Neural cell (in vitro differentiated cells): ENCODE measurements around the gene GRAPL.
"Not testable (repeated sequence)": the region's sequence is repeated elsewhere in the genome, so short reads cannot be mapped to it uniquely, and the experiment has no call there.

Experiments
- EP300 ChIP-seq: fragments of 450-650 bp; conservative IDR thresholded peaks from 2 replicates; pipeline ENCODE4 v1.6.1; 2014; ENCODE audit warnings: antibody characterized with exemption, mild to moderate bottlenecking, moderate library complexity; ENCODE audit not compliant: poor library complexity, severe bottlenecking
- EZH2 ChIP-seq: fragments of 200-600, 300-800 bp; shearing (Covaris generic), sonication (generic); IDR thresholded peaks from 2 replicates; pipeline ENCODE4 v1.6.1; 2014; ENCODE audit warnings: antibody characterized with exemption, low read length, borderline replicate concordance, mild to moderate bottlenecking; ENCODE audit not compliant: insufficient read depth, poor library complexity, severe bottlenecking
- MXI1 ChIP-seq: fragments of 450-650 bp; conservative IDR thresholded peaks from 2 replicates; pipeline ENCODE4 v1.6.1; 2014; ENCODE audit warnings: antibody characterized with exemption, mild to moderate bottlenecking; ENCODE audit not compliant: poor library complexity, severe bottlenecking
- SMC3 ChIP-seq: fragments of 450-650 bp; conservative IDR thresholded peaks from 2 replicates; pipeline ENCODE4 v1.6.1; 2014; ENCODE audit warnings: antibody characterized with exemption, mild to moderate bottlenecking, moderate library complexity; ENCODE audit not compliant: poor library complexity
- TF ChIP-seq, protein P1 (sequence below): IDR thresholded peaks from 2 replicates; pipeline ENCODE4 v1.6.1; 2012; ENCODE audit warnings: borderline replicate concordance
- TF ChIP-seq, protein P2 (sequence below): fragments of 450-650 bp; IDR thresholded peaks from 2 replicates; pipeline ENCODE4 v1.5.1; 2014; ENCODE audit warnings: antibody characterized with exemption, mild to moderate bottlenecking, moderate library complexity; ENCODE audit not compliant: poor library complexity, severe bottlenecking

DNA sequence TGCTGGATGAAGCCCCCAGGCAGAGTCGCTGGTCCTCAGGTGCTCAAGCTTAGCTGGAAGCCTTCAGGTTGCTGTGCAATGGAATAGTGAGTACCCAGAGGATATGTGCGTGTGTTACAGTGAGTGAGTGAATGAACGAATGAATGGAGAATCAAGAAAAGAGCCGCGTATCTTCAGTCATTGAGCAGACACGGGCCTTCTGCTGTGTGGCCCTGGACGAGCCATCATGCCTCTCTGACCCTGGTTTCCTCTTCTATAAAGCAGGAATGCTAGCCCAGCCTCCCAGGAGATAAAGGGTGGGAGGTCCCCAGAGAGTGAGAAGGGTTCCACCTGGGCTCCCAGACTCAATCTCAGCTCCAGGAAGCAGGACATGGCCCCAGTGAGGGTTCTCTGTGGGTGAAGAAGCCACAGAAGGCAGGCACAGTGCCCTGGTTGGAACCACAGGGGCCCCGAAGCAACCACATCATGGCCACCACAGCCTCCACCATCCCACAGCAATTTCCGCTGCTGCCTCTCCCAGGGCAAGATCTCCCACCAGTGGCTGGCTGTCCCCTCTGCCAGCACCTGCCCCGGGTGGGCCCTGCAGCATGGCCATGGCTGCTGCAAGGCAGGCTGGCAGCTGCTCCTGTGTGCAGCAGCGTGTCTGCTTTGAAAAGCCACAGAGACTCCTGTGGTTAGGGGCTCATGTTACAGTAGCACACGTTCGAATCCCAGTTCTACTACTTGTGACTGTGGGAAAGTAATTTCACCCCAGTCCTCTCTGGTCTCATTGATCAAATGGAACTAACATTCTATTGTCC lies 34.1 kb downstream of the GRAPL start:
- TF ChIP-seq, protein P1, sequence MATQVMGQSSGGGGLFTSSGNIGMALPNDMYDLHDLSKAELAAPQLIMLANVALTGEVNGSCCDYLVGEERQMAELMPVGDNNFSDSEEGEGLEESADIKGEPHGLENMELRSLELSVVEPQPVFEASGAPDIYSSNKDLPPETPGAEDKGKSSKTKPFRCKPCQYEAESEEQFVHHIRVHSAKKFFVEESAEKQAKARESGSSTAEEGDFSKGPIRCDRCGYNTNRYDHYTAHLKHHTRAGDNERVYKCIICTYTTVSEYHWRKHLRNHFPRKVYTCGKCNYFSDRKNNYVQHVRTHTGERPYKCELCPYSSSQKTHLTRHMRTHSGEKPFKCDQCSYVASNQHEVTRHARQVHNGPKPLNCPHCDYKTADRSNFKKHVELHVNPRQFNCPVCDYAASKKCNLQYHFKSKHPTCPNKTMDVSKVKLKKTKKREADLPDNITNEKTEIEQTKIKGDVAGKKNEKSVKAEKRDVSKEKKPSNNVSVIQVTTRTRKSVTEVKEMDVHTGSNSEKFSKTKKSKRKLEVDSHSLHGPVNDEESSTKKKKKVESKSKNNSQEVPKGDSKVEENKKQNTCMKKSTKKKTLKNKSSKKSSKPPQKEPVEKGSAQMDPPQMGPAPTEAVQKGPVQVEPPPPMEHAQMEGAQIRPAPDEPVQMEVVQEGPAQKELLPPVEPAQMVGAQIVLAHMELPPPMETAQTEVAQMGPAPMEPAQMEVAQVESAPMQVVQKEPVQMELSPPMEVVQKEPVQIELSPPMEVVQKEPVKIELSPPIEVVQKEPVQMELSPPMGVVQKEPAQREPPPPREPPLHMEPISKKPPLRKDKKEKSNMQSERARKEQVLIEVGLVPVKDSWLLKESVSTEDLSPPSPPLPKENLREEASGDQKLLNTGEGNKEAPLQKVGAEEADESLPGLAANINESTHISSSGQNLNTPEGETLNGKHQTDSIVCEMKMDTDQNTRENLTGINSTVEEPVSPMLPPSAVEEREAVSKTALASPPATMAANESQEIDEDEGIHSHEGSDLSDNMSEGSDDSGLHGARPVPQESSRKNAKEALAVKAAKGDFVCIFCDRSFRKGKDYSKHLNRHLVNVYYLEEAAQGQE = not testable (repeated sequence)
- TF ChIP-seq, protein P2, sequence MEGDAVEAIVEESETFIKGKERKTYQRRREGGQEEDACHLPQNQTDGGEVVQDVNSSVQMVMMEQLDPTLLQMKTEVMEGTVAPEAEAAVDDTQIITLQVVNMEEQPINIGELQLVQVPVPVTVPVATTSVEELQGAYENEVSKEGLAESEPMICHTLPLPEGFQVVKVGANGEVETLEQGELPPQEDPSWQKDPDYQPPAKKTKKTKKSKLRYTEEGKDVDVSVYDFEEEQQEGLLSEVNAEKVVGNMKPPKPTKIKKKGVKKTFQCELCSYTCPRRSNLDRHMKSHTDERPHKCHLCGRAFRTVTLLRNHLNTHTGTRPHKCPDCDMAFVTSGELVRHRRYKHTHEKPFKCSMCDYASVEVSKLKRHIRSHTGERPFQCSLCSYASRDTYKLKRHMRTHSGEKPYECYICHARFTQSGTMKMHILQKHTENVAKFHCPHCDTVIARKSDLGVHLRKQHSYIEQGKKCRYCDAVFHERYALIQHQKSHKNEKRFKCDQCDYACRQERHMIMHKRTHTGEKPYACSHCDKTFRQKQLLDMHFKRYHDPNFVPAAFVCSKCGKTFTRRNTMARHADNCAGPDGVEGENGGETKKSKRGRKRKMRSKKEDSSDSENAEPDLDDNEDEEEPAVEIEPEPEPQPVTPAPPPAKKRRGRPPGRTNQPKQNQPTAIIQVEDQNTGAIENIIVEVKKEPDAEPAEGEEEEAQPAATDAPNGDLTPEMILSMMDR = not testable (repeated sequence)
- not testable (repeated sequence) for TF ChIP-seq SMC3, EZH2, EP300, MXI1
